T-cell (primary cell): Measurements from ENCODE around the gene NFX1. TPM values are rescaled to one million over a fixed set of nuclear protein-coding genes. Genes with fewer than 3 reads are reported as not detected.
"Not testable (repeated sequence)": the region's sequence is repeated elsewhere in the genome, so short reads cannot be mapped to it uniquely, and the experiment has no call there.

Experiments
- ATAC-seq, 4 experiments: fragments of 200-7000 bp in 3 of 4; fragments of 150-1000 bp in 1 of 4; cut with Tn5 transposase; replicated peaks in 1 of 4; 1 replicate in 3 of 4; 2 replicates in 1 of 4; pipeline ENCODE4 v1.10.0; 2021; ENCODE audit warnings: moderate library complexity in 3 of 4, mild to moderate bottlenecking in 2 of 4, moderate number of reproducible peaks in 1 of 4
- CTCF ChIA-PET, 2 donors: fragments of 300-600 bp; sonication (Branson Sonifier 250); formaldehyde crosslinking; loops; one replicate each; lab custom pipeline; 2022; ENCODE audit warnings: antibody characterized with exemption in 2 of 2; lab: Charles Lee
- POLR2A ChIA-PET, 2 donors: fragments of 300-600 bp; sonication (Branson Sonifier 250); formaldehyde crosslinking; loops; one replicate each; lab custom pipeline; 2022; ENCODE audit warnings: antibody characterized with exemption in 2 of 2; lab: Charles Lee
- DNase-seq, 35 experiments: peaks; one replicate each; pipeline versions ENCODE4 v3.0.0 to v3.0.0-alpha.2; 2013 to 2023
- H3K27ac ChIP-seq: one replicate; pipeline ENCODE4 v1.5.1; 2013; ENCODE audit warnings: low read length
- H3K27me3 ChIP-seq, 2 experiments: replicated peaks in 1 of 2; 1 replicate in 1 of 2; 2 replicates in 1 of 2; pipeline versions ENCODE4 v1.6.1 to v1.7.0; 2013; ENCODE audit warnings: low read length in 1 of 2, mixed read lengths in 1 of 2; ENCODE audit not compliant: control insufficient read depth in 2 of 2, insufficient read depth in 2 of 2; ENCODE audit errors: extremely low read depth in 1 of 2
- H3K36me3 ChIP-seq, 2 donors: 1 replicate in 1 of 2; 2 replicates in 1 of 2; pipeline versions ENCODE4 v1.6.1 to v1.7.0; 2013; ENCODE audit warnings: low read length in 1 of 2; ENCODE audit not compliant: control insufficient read depth in 2 of 2, insufficient read depth in 1 of 2; ENCODE audit errors: extremely low read depth in 1 of 2
- H3K4me1 ChIP-seq, 2 experiments: 1 replicate in 1 of 2; 2 replicates in 1 of 2; pipeline versions ENCODE4 v1.6.1 to v1.7.0; 2013; ENCODE audit warnings: low read length in 2 of 2, mixed read lengths in 1 of 2; ENCODE audit not compliant: insufficient read depth in 2 of 2, control insufficient read depth in 1 of 2; ENCODE audit errors: extremely low read depth in 1 of 2
- H3K4me3 ChIP-seq, 2 donors: 1 replicate in 1 of 2; 2 replicates in 1 of 2; pipeline versions ENCODE4 v1.5.1 to v1.7.0; 2013; ENCODE audit warnings: mild to moderate bottlenecking in 2 of 2, low read length in 1 of 2, moderate library complexity in 1 of 2; ENCODE audit not compliant: control insufficient read depth in 1 of 2; ENCODE audit errors: extremely low read depth in 1 of 2
- H3K9me3 ChIP-seq: 2 replicates; pipeline ENCODE4 v1.7.0; 2013
- H3K27ac Mint-ChIP-seq, 2 donors: one replicate each; pipeline ENCODE4 v1.8.0; 2020 to 2021; ENCODE audit warnings: mild to moderate bottlenecking in 2 of 2, mixed read lengths in 2 of 2
- H3K27me3 Mint-ChIP-seq, 2 donors: one replicate each; pipeline ENCODE4 v1.8.0; 2021 to 2022; ENCODE audit warnings: mixed read lengths in 2 of 2
- H3K36me3 Mint-ChIP-seq: one replicate; pipeline ENCODE4 v1.8.0; 2021; ENCODE audit warnings: mixed read lengths
- H3K4me1 Mint-ChIP-seq, 3 donors: one replicate each; pipeline ENCODE4 v1.8.0; 2020 to 2022; ENCODE audit warnings: mixed read lengths in 3 of 3, mild to moderate bottlenecking in 1 of 3
- H3K4me3 Mint-ChIP-seq, 3 donors: one replicate each; pipeline ENCODE4 v1.8.0; 2020 to 2022; ENCODE audit warnings: mild to moderate bottlenecking in 3 of 3, mixed read lengths in 3 of 3, moderate library complexity in 3 of 3
- H3K9me3 Mint-ChIP-seq, 3 donors: one replicate each; pipeline ENCODE4 v1.8.0; 2020 to 2022; ENCODE audit warnings: mixed read lengths in 3 of 3
- WGBS: methylation state at CpG from one replicate; pipeline ENCODE4 v1.1.5; 2013; ENCODE audit warnings: missing lambda C conversion rate; ENCODE audit not compliant: insufficient coverage; 5-methylcytosine and 5-hydroxymethylcytosine counted together
- total RNA-seq, 35 experiments: library from RNA in 6 of 35; stranded (reverse) in 6 of 35; fragments of 120-200 nt in 1 of 35; gene quantifications; one replicate each; pipeline versions ENCODE4 v1.2.1 to v1.2.4 and lab custom pipeline; 2013 to 2026

NFX1 gene
- total RNA-seq, 5 donors from 2014 or later (not counting 1 experiment from before 2014, with no cell fraction given) = 41.5 to 55.8 (median 48.5) TPM

DNA sequence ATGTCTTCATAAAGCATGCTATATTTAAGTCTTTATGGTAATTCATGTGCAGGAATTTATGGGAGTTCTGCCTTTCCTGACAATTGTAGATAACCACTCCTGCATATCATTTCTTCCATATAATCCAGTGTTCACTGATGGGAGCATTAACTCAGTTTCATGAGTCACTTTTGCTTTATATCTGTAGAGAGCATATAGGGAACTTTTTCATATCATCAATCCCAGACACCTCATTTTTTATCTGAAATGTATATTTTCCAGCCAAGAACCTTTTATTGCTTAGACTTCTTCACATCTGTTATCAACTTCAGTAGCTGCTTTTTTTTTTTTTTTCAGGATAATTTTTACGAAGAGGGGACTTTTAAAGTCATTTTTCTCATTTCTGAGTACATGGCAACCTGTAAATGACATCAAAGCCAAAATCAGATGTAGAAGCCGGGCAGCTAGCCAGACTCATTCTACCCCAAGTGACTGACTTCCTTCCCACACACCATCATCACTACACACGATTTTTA is 41.1 kb downstream of the NFX1 start:
- H3K36me3 ChIP-seq = peaks cover 9 to 51% of the 10 kb centered on the region in 2 donors
- no peak for DNase-seq
- Mint-ChIP-seq H3K9me3 (no peaks in the 10 kb centered on the region), H3K4me3 (no peak overlapping the region), H3K27ac (no peak overlapping the region), H3K27me3 (no peaks in the 10 kb centered on the region), H3K36me3 (peaks cover 55% of the 10 kb centered on the region), H3K4me1 (no peaks in the 10 kb centered on the region)
- no peak overlapping the region for H3K27ac ChIP-seq
- no peaks in the 10 kb centered on the region for H3K27me3 ChIP-seq
- no peaks in the 10 kb centered on the region for H3K4me1 ChIP-seq
- ChIA-PET CTCF (interaction anchor here in 1 of 2 donors (0.6 kb wide), 1 partner anchor 78 kb away, joined by 5 read pairs; no protein-coding TSS in a partner anchor), POLR2A (interaction anchor here in 1 of 2 donors (0.6 to 0.7 kb wide), 2 partner anchors 16 to 143 kb away, joined by 3 to 4 read pairs; partner anchors contain the start of gene NOL6)
- no peaks in the 10 kb centered on the region for H3K9me3 ChIP-seq
- WGBS = 97% methylated on average over 3 of the region's 3 CpGs
- ATAC-seq = no peak
- H3K4me3 ChIP-seq = no peak overlapping the region

GRCh38 chr9:33332011-33332410 is 41.7 kb downstream of the NFX1 start:
- POLR2A ChIA-PET = no interaction called here
- no peaks in the 10 kb centered on the region for H3K27me3 ChIP-seq
- Mint-ChIP-seq H3K4me1 (no peaks in the 10 kb centered on the region), H3K36me3 (peaks cover 57% of the 10 kb centered on the region), H3K4me3 (no peak overlapping the region), H3K27ac (no peak overlapping the region), H3K27me3 (no peaks in the 10 kb centered on the region), H3K9me3 (no peaks in the 10 kb centered on the region)
- H3K4me3 ChIP-seq = no peak overlapping the region
- H3K4me1 ChIP-seq = no peaks in the 10 kb centered on the region
- H3K27ac ChIP-seq = no peak overlapping the region
- H3K9me3 ChIP-seq = no peaks in the 10 kb centered on the region
- WGBS = no CpG with 5 or more reads among the region's 2 CpGs
- H3K36me3 ChIP-seq = peaks cover 9 to 51% of the 10 kb centered on the region in 2 donors
- DNase-seq (no peak), ATAC-seq (no peak)
- CTCF ChIA-PET = no interaction called here

GRCh38 chr9:33332956-33333355 is 42.6 kb downstream of the NFX1 start:
- DNase-seq, POLR2A ChIA-PET, H3K9me3 ChIP-seq, H3K27ac ChIP-seq, H3K4me1 ChIP-seq, H3K27ac Mint-ChIP-seq, H3K9me3 Mint-ChIP-seq, H3K4me1 Mint-ChIP-seq, H3K4me3 Mint-ChIP-seq, H3K27me3 ChIP-seq, H3K4me3 ChIP-seq, ATAC-seq, CTCF ChIA-PET, H3K27me3 Mint-ChIP-seq: not testable (repeated sequence)
- peaks cover 9 to 53% of the 10 kb centered on the region in 2 donors for H3K36me3 ChIP-seq
- peaks cover 61% of the 10 kb centered on the region for H3K36me3 Mint-ChIP-seq
- 96% methylated on average over 7 of the region's 7 CpGs for WGBS

DNA sequence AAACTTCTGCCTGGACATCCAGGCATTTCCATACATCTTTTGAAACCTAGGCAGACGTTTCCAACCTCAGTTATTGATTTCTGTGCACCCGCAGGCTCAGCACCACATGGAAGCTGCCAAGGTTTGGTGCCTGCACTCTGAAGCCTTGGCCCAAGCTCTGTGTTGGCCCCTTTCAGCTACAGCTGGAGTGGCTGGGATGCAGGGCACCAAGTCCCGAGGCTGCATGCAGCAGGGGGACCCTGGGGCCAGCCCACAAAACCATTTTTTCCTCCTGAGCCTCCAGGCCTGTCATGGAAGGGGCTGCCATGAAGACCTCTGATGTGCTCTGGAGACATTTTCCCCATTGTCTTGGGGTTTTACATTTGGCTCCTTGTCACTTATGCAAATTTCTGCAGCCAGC is 49.9 kb downstream of the NFX1 start:
- WGBS = 100% methylated on average over 2 of the region's 3 CpGs
- no peaks in the 10 kb centered on the region for H3K27me3 ChIP-seq
- Mint-ChIP-seq H3K27ac (no peak overlapping the region), H3K4me3 (no peak overlapping the region), H3K27me3 (no peaks in the 10 kb centered on the region), H3K9me3 (peaks cover 3 to 18% (median 9%) of the 10 kb centered on the region in 3 donors), H3K36me3 (peaks cover 42% of the 10 kb centered on the region), H3K4me1 (peaks cover 0 to 2% (median 0%) of the 10 kb centered on the region in 3 donors)
- no peak overlapping the region for H3K27ac ChIP-seq
- DNase-seq (no peak), ATAC-seq (no peak)
- H3K4me1 ChIP-seq = peaks cover 0 to 9% of the 10 kb centered on the region in 2 experiments
- POLR2A ChIA-PET = no interaction called here
- no peaks in the 10 kb centered on the region for H3K9me3 ChIP-seq
- H3K4me3 ChIP-seq = peak overlapping the region in 1 of 2 donors; percentile 15
- H3K36me3 ChIP-seq = peaks cover 15 to 64% of the 10 kb centered on the region in 2 donors
- CTCF ChIA-PET = interaction anchor here in 1 of 2 donors (0.6 kb wide), 1 partner anchor 23 kb away, joined by 5 read pairs; no protein-coding TSS in a partner anchor

GRCh38 chr9:33341182-33341581 is 50.9 kb downstream of the NFX1 start:
- Mint-ChIP-seq H3K27me3 (no peaks in the 10 kb centered on the region), H3K27ac (no peak overlapping the region), H3K4me1 (peaks cover 0 to 2% (median 0%) of the 10 kb centered on the region in 3 donors), H3K9me3 (peaks cover 3 to 18% (median 9%) of the 10 kb centered on the region in 3 donors), H3K36me3 (peaks cover 46% of the 10 kb centered on the region), H3K4me3 (no peak overlapping the region)
- DNase-seq (no peak), ATAC-seq (no peak)
- peaks cover 0 to 9% of the 10 kb centered on the region in 2 experiments for H3K4me1 ChIP-seq
- H3K9me3 ChIP-seq = no peaks in the 10 kb centered on the region
- H3K36me3 ChIP-seq = peaks cover 12 to 74% of the 10 kb centered on the region in 2 donors
- no peak overlapping the region for H3K27ac ChIP-seq
- H3K4me3 ChIP-seq = no peak overlapping the region
- CTCF ChIA-PET = no interaction called here
- WGBS = no CpG with 5 or more reads among the region's 3 CpGs
- H3K27me3 ChIP-seq = no peaks in the 10 kb centered on the region
- POLR2A ChIA-PET = no interaction called here

GRCh38 chr9:33344145-33344544 is 53.8 kb downstream of the NFX1 start:
- 100% methylated on average over 1 of the region's 3 CpGs for WGBS
- Histone ChIP-seq H3K27me3 (no peaks in the 10 kb centered on the region), H3K27ac (no peak overlapping the region), H3K9me3 (no peaks in the 10 kb centered on the region), H3K4me3 (no peak overlapping the region), H3K4me1 (peaks cover 0 to 9% of the 10 kb centered on the region in 2 experiments), H3K36me3 (peaks cover 12 to 83% of the 10 kb centered on the region in 2 donors)
- CTCF ChIA-PET = no interaction called here
- Mint-ChIP-seq H3K4me1 (no peaks in the 10 kb centered on the region), H3K27me3 (no peaks in the 10 kb centered on the region), H3K9me3 (peaks cover 3 to 15% (median 6%) of the 10 kb centered on the region in 3 donors), H3K27ac (peak overlapping the region in 1 of 2 donors; percentile 72), H3K4me3 (no peak overlapping the region), H3K36me3 (peaks cover 62% of the 10 kb centered on the region)
- POLR2A ChIA-PET = no interaction called here
- ATAC-seq = no peak
- DNase-seq = no peak
